GM23338 (cell line): ENCODE measurements around the gene ZNF853. TPM values are rescaled to one million over a fixed set of nuclear protein-coding genes. Genes with fewer than 3 reads are reported as not detected.

ENCODE experiments used
- ATAC-seq: fragments of 200-7000 bp; cut with Tn5 transposase; 3 replicates; pipeline ENCODE4 v1.9.1; 2020
- DNase-seq: peaks from one replicate; pipeline ENCODE4 v3.0.0-alpha.2; 2015; ENCODE audit warnings: low spot score
- H2AFZ ChIP-seq: fragments of 200-600 bp; sonication (generic); 2 replicates; pipeline ENCODE4 v1.8.0; 2016; ENCODE audit warnings: antibody characterized with exemption, mild to moderate bottlenecking, moderate library complexity
- H3F3A ChIP-seq: fragments of 200-600 bp; sonication (generic); replicated peaks from 2 replicates; pipeline ENCODE4 v1.8.0; 2017; ENCODE audit warnings: antibody characterized with exemption, mixed run types, low read depth
- H3K27ac ChIP-seq: fragments of 200-600 bp; sonication (generic); 2 replicates; pipeline ENCODE4 v1.6.1; 2016; ENCODE audit warnings: low read depth
- H3K27me3 ChIP-seq: fragments of 200-600 bp; sonication (generic); 2 replicates; pipeline ENCODE4 v1.8.0; 2016; ENCODE audit warnings: mild to moderate bottlenecking, mixed run types, moderate library complexity; ENCODE audit not compliant: insufficient read depth
- H3K36me3 ChIP-seq: fragments of 200-600 bp; sonication (generic); 2 replicates; pipeline ENCODE4 v1.8.0; 2016; ENCODE audit warnings: mild to moderate bottlenecking; ENCODE audit not compliant: insufficient read depth
- H3K4me1 ChIP-seq: fragments of 200-600 bp; sonication (generic); 2 replicates; pipeline ENCODE4 v1.8.0; 2016; ENCODE audit warnings: mild to moderate bottlenecking, moderate library complexity; ENCODE audit not compliant: insufficient read depth
- H3K4me2 ChIP-seq: fragments of 200-600 bp; sonication (generic); 2 replicates; pipeline ENCODE4 v1.7.1; 2017; ENCODE audit warnings: mixed run types
- H3K4me3 ChIP-seq: fragments of 200-600 bp; sonication (generic); 2 replicates; pipeline ENCODE4 v1.6.1; 2016; ENCODE audit warnings: mixed run types
- H3K79me2 ChIP-seq: fragments of 200-600 bp; sonication (generic); replicated peaks from 2 replicates; pipeline ENCODE4 v1.8.0; 2017; ENCODE audit warnings: mild to moderate bottlenecking; ENCODE audit not compliant: insufficient read depth
- H3K9me2 ChIP-seq: fragments of 200-600 bp; sonication (generic); 2 replicates; pipeline ENCODE4 v1.8.0; 2017; ENCODE audit not compliant: insufficient read depth
- H4K20me1 ChIP-seq: fragments of 200-600 bp; sonication (generic); replicated peaks from 2 replicates; pipeline ENCODE4 v1.8.0; 2017; ENCODE audit warnings: mild to moderate bottlenecking; ENCODE audit not compliant: insufficient read depth
- H3K27ac Mint-ChIP-seq: 2 replicates; pipeline ENCODE4 v1.8.0; 2020; ENCODE audit warnings: inconsistent platforms, mild to moderate bottlenecking, moderate library complexity, mixed read lengths
- H3K27me3 Mint-ChIP-seq: 3 replicates; pipeline ENCODE4 v1.8.0; 2022; ENCODE audit warnings: low read depth, mild to moderate bottlenecking, moderate library complexity, mixed read lengths, inconsistent platforms; ENCODE audit not compliant: insufficient read depth, poor library complexity
- H3K36me3 Mint-ChIP-seq: 3 replicates; pipeline ENCODE4 v1.8.0; 2021; ENCODE audit warnings: low read depth, mild to moderate bottlenecking, inconsistent platforms, moderate library complexity, mixed read lengths
- H3K4me1 Mint-ChIP-seq: 3 replicates; pipeline ENCODE4 v1.8.0; 2020; ENCODE audit warnings: mild to moderate bottlenecking, inconsistent platforms, mixed read lengths
- H3K4me3 Mint-ChIP-seq: 3 replicates; pipeline ENCODE4 v1.8.0; 2021; ENCODE audit warnings: moderate library complexity, mild to moderate bottlenecking, inconsistent platforms, mixed read lengths
- H3K9me3 Mint-ChIP-seq: 3 replicates; pipeline ENCODE4 v1.8.0; 2020; ENCODE audit warnings: moderate library complexity, mild to moderate bottlenecking, inconsistent platforms, mixed read lengths
- CREB1 ChIP-seq: fragments of 250-450 bp; sonication (Bioruptor Pico); IDR thresholded peaks from 2 replicates; pipeline ENCODE4 v1.5.0; 2020; ENCODE audit warnings: low read depth, mild to moderate bottlenecking, moderate library complexity
- CTCF ChIP-seq, 2 experiments: fragments of 200-600 bp in 1 of 2; sonication (generic) in 1 of 2; conservative IDR thresholded peaks; 2 replicates each; pipeline versions ENCODE4 v1.5.1 to v1.6.1; 2016 to 2017; ENCODE audit warnings: antibody characterized with exemption in 2 of 2, low read depth in 2 of 2, mild to moderate bottlenecking in 2 of 2, moderate library complexity in 1 of 2
- ETS1 ChIP-seq: IDR thresholded peaks from 2 replicates; pipeline ENCODE4 v1.6.1; 2016; ENCODE audit warnings: antibody characterized with exemption
- EZH2 ChIP-seq: fragments of 200-600 bp; sonication (generic); IDR thresholded peaks from one replicate; pipeline ENCODE4 v1.8.0; 2017; ENCODE audit warnings: antibody characterized with exemption, mild to moderate bottlenecking, low read depth; ENCODE audit not compliant: unreplicated experiment
- JUNB ChIP-seq: IDR thresholded peaks from one replicate; pipeline ENCODE4 v1.6.1; 2016; ENCODE audit warnings: antibody characterized with exemption; ENCODE audit not compliant: unreplicated experiment
- REST ChIP-seq: IDR thresholded peaks from one replicate; pipeline ENCODE4 v1.6.1; 2018; ENCODE audit warnings: antibody characterized with exemption; ENCODE audit not compliant: unreplicated experiment
- STAT1 ChIP-seq: IDR thresholded peaks from one replicate; pipeline ENCODE4 v1.6.1; 2016; ENCODE audit warnings: antibody characterized with exemption; ENCODE audit not compliant: unreplicated experiment
- ZNF331 ChIP-seq: fragments of 250-450 bp; sonication (Bioruptor Pico); IDR thresholded peaks from 2 replicates; pipeline ENCODE4 v1.5.0; 2020; ENCODE audit warnings: low read depth, mild to moderate bottlenecking, moderate library complexity
- ZNF462 ChIP-seq: fragments of 250-450 bp; sonication (Bioruptor Pico); IDR thresholded peaks from 2 replicates; pipeline ENCODE4 v1.5.0; 2020; ENCODE audit warnings: mild to moderate bottlenecking, moderate library complexity
- polyA plus RNA-seq: library from polyadenylated mRNA; unstranded; fragments of >200 nt; fragmentation: Nextera tagmentation; extraction: Ambion mirVana; gene quantifications from 2 replicates; pipeline ENCODE4 v1.2.1, GENCODE V29; 2016
- total RNA-seq: library from RNA; depleted of rRNA; stranded (reverse); fragments of >200 nt; shearing (Covaris generic); gene quantifications from 2 replicates; pipeline ENCODE4 v1.2.3, GENCODE V29; 2014

Gene ZNF853
- total and polyA plus RNA-seq, 2 experiments from 2014 or later: 0.32 to 8.9 TPM

- TF ChIP-seq STAT1 (no peak), EZH2 (no peak), CTCF (conservative IDR thresholded peaks at IDR 0.05; ENCODE audit: low read depth in 2 of 2) (no peak), ZNF331 (no peak), JUNB (no peak)
Measured at GRCh38 chr7:6640246-6640721, 24.9 kb downstream of the ZNF853 start (continued).

GRCh38 chr7:6641305-6642035 is 26.1 kb downstream of the ZNF853 start:
- no peaks in the 10 kb centered on the region; the same call in 1 of the 2 replicates for H4K20me1 ChIP-seq
- H3K4me1 ChIP-seq: no peaks in the 10 kb centered on the region; the same call in 1 of the 2 replicates
- Mint-ChIP-seq H3K36me3 (peaks cover 9% of the 10 kb centered on the region), H3K27me3 (peaks cover 25% of the 10 kb centered on the region), H3K4me1 (peaks cover 18% of the 10 kb centered on the region; the same call in 2 of the 3 replicates), H3K4me3 (no peak overlapping the region), H3K9me3 (no peaks in the 10 kb centered on the region), H3K27ac (no peak overlapping the region)
- ATAC-seq: no peak
- no peaks in the 10 kb centered on the region for H3K9me2 ChIP-seq
- H3K36me3 ChIP-seq: no peaks in the 10 kb centered on the region
- H3K4me3 ChIP-seq: no peak overlapping the region
- H2AFZ ChIP-seq: no peak overlapping the region
- no peaks in the 10 kb centered on the region for H3F3A ChIP-seq
- DNase-seq: no peak
- no peak overlapping the region for H3K4me2 ChIP-seq
- H3K79me2 ChIP-seq: no peaks in the 10 kb centered on the region
- no peaks in the 10 kb centered on the region for H3K27me3 ChIP-seq
- H3K27ac ChIP-seq: no peak overlapping the region
- TF ChIP-seq JUNB: no peak
- no peak for TF ChIP-seq ETS1
- no peak for TF ChIP-seq EZH2
- TF ChIP-seq REST: no peak
- TF ChIP-seq ZNF331: no peak
- TF ChIP-seq ZNF462: no peak
- no peak for TF ChIP-seq CREB1 (CRISPR knock-in tag)
